Measurements from ENCODE around the gene GNGT1. TPM values are rescaled to one million over a fixed set of nuclear protein-coding genes. Genes with fewer than 3 reads are reported as not detected.
"Not testable (repeated sequence)": the region's sequence is repeated elsewhere in the genome, so short reads cannot be mapped to it uniquely, and the experiment has no call there.

Gene GNGT1
- total RNA-seq, 1 donor from 2014 or later, result not detected

DNA sequence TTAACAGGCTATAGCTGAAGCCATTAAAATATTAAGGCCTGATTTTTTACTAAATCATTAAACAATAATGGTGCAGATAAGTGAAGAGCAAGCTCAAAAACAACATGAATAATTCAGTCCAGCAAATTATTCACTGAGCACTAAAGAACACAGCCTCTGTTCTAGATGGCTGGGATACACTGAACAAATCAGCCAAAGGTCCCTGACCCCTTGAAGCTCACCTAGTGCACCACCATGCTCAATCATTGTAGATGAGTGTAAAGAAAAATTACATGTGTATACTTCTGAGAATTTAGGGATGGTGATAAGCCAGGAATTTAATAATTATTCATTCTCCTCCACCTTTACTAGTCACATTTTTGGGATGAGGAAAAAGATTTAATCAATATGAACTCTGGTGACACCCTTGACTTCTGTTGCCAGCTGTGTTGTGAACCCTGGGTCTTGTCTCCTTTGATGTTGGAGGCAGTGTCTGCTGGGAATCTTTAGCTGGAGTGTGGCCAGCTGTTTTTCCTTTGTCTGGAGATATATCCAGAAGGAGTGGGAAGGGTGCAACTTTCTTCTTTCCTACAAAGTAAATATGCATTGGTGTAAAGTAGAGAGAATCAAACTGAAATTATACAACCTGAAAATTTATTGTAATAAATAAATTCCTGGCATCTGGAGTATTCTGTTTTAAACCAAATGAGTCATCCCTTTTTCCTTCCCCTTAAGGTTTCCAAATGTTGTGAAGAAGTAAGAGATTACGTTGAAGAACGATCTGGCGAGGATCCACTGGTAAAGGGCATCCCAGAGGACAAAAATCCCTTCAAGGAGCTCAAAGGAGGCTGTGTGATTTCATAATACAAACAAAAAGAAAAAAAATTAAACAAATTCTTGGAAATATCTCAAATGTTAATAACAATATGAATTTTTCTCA, 4.0 kb downstream of the GNGT1 start:
- intact Hi-C loops (cut with DNase I), result no loop called here
- TF ChIP-seq, protein P1, sequence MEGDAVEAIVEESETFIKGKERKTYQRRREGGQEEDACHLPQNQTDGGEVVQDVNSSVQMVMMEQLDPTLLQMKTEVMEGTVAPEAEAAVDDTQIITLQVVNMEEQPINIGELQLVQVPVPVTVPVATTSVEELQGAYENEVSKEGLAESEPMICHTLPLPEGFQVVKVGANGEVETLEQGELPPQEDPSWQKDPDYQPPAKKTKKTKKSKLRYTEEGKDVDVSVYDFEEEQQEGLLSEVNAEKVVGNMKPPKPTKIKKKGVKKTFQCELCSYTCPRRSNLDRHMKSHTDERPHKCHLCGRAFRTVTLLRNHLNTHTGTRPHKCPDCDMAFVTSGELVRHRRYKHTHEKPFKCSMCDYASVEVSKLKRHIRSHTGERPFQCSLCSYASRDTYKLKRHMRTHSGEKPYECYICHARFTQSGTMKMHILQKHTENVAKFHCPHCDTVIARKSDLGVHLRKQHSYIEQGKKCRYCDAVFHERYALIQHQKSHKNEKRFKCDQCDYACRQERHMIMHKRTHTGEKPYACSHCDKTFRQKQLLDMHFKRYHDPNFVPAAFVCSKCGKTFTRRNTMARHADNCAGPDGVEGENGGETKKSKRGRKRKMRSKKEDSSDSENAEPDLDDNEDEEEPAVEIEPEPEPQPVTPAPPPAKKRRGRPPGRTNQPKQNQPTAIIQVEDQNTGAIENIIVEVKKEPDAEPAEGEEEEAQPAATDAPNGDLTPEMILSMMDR (IDR thresholded peaks at IDR 0.05), result no peak
- Histone ChIP-seq H3K4me3 (no peak overlapping the region), H3K27me3 (no peaks in the 10 kb centered on the region), H3K27ac (peak overlapping the region in 1 of 2 donors; percentile 11), H3K4me1 (peaks cover 0 to 3% of the 10 kb centered on the region in 2 donors), H3K9me3 (no peaks in the 10 kb centered on the region), H3K36me3 (no peaks in the 10 kb centered on the region)
- DNase-seq (ENCODE audit: low spot score in 2 of 2), result peak in 1 of 2 donors; percentile 65

DNA sequence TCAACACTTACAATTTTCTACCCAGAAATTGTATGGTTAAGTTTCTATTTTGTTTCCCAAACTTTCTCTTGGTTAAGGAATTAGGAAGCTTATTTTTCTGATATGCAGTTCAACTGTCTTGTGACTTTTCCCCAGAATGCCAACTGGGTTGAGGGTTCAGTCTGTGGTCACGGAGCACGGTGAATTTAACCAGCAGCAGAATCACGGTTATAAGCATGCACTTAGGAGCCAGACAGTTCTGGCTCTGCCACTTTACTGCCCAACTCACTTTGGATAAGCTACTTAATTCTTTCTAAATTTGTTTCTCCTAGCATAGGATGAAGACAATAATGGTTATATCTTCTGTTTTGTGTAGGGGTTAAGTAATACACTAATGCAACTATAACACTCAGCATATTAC, 4.9 kb downstream of the GNGT1 start:
- H3K27me3 ChIP-seq; H3K36me3 ChIP-seq; H3K4me1 ChIP-seq; H3K27ac ChIP-seq; intact Hi-C loops (cut with DNase I); H3K4me3 ChIP-seq; DNase-seq (ENCODE audit: low spot score in 2 of 2); H3K9me3 ChIP-seq: not testable (repeated sequence)

- intact Hi-C loops (cut with DNase I); H3K4me3 ChIP-seq; H3K27ac ChIP-seq; H3K9me3 ChIP-seq; DNase-seq (ENCODE audit: low spot score in 2 of 2); H3K36me3 ChIP-seq; H3K27me3 ChIP-seq; H3K4me1 ChIP-seq: not testable (repeated sequence)
These were observed 5.3 kb downstream of the GNGT1 start for GRCh38 chr7:93911661-93912060.

GRCh38 chr7:93913197-93913596, 6.8 kb downstream of the GNGT1 start:
- Histone ChIP-seq H3K27me3 (no peaks in the 10 kb centered on the region), H3K36me3 (no peaks in the 10 kb centered on the region), H3K9me3 (no peaks in the 10 kb centered on the region), H3K4me3 (no peak overlapping the region), H3K27ac (no peak overlapping the region), H3K4me1 (peaks cover 0 to 3% of the 10 kb centered on the region in 2 donors)
- intact Hi-C loops (cut with DNase I), result no loop called here
- TF ChIP-seq, protein P1 (IDR thresholded peaks at IDR 0.05), result no peak
- DNase-seq (ENCODE audit: low spot score in 2 of 2), result no peak

DNA sequence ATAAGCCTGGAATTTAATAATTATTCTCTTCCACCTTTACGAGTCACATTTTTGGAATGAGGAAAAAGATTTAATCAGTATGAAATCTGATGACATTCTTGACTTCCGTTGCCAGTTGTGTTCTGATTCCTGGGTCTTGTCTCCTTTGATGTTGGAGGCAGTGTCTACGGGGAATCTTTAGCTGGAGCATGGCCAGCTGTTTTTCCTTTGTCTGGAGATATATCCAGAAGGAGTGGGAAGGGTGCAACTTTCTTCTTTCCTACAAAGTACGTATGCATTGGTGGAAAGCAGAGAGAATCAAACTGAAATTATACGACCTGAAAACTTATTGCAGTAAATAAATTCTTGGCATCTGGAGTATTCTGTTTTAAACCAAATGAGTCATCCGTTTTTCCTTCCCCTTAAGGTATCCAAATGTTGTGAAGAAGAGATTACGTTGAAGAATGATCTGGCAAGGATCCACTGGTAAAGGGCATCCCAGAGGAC, 8.3 kb downstream of the GNGT1 start:
- intact Hi-C loops (cut with DNase I), result no loop called here
- H3K4me3 ChIP-seq, result no peak overlapping the region

GRCh38 chr7:93915206-93915842, 9.0 kb downstream of the GNGT1 start:
- H3K36me3 ChIP-seq; intact Hi-C loops (cut with DNase I); H3K4me1 ChIP-seq; H3K4me3 ChIP-seq; DNase-seq (ENCODE audit: low spot score in 2 of 2); H3K9me3 ChIP-seq; H3K27me3 ChIP-seq; H3K27ac ChIP-seq: not testable (repeated sequence)

More for the DNA sequence above, 8.3 kb downstream of the GNGT1 start:
- no peak overlapping the region for H3K27ac ChIP-seq
- no peaks in the 10 kb centered on the region for H3K27me3 ChIP-seq
- H3K4me1 ChIP-seq, result peaks cover 0 to 3% of the 10 kb centered on the region in 2 donors
- H3K9me3 ChIP-seq, result no peaks in the 10 kb centered on the region
- H3K36me3 ChIP-seq, result no peaks in the 10 kb centered on the region
- TF ChIP-seq, protein P1 (IDR thresholded peaks at IDR 0.05), result no peak
- no peak for DNase-seq (ENCODE audit: low spot score in 2 of 2)

DNA sequence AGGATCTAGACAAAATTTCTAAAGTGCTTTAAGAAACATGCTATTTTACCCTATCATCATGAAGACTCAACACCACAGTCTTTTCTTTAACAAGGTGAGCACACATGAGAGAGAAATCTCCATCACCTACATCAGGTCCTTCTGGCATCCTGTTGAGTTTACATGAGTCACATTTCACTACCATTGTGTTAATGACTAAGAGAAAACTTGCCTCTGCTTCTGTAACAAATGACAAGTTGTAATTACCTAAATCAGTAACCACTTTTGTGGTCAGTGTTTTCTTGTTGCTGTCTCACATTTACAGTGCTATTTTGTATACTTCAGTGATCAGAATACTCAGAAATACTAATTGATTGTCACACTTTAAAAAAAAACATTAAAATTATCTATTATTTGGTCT, 9.5 kb downstream of the GNGT1 start:
- H3K27ac ChIP-seq; intact Hi-C loops (cut with DNase I); H3K9me3 ChIP-seq; H3K36me3 ChIP-seq; H3K4me3 ChIP-seq; H3K4me1 ChIP-seq; H3K27me3 ChIP-seq; DNase-seq (ENCODE audit: low spot score in 2 of 2): not testable (repeated sequence)

- H3K4me1 ChIP-seq; H3K36me3 ChIP-seq; DNase-seq (ENCODE audit: low spot score in 2 of 2); H3K9me3 ChIP-seq; H3K27me3 ChIP-seq; H3K4me3 ChIP-seq; intact Hi-C loops (cut with DNase I); H3K27ac ChIP-seq: not testable (repeated sequence)
These were observed 9.9 kb downstream of the GNGT1 start for GRCh38 chr7:93916315-93916714.
